WTC11 (cell line): Measurements from ENCODE around the gene PA2G4. TPM values are rescaled to one million over a fixed set of nuclear protein-coding genes. Genes with fewer than 3 reads are reported as not detected.
"Not testable (repeated sequence)": the region's sequence is repeated elsewhere in the genome, so short reads cannot be mapped to it uniquely, and the experiment has no call there.

Source experiments
- ATAC-seq: fragments of 200-7000 bp; cut with Tn5 transposase; 2 replicates; pipeline ENCODE4 v1.10.0; 2021; ENCODE audit warnings: mild to moderate bottlenecking, moderate library complexity
- CTCF ChIA-PET: fragments of 300-600 bp; sonication (Branson Sonifier 250); formaldehyde crosslinking; loops from one replicate; lab custom pipeline; 2021; ENCODE audit warnings: antibody characterized with exemption; lab: Charles Lee
- POLR2A ChIA-PET: fragments of 350-600 bp; sonication (Branson Sonifier 250); formaldehyde crosslinking; loops from one replicate; lab custom pipeline; 2021; ENCODE audit warnings: antibody characterized with exemption; lab: Charles Lee
- DNase-seq: peaks from one replicate; pipeline ENCODE4 v3.0.0; 2021; ENCODE audit warnings: low spot score
- H3K27ac Mint-ChIP-seq: 2 replicates; pipeline ENCODE4 v1.8.0; 2021; ENCODE audit warnings: mixed read lengths
- H3K27me3 Mint-ChIP-seq: 2 replicates; pipeline ENCODE4 v1.8.0; 2021; ENCODE audit warnings: low read depth, mild to moderate bottlenecking, moderate library complexity, mixed read lengths
- H3K36me3 Mint-ChIP-seq: 2 replicates; pipeline ENCODE4 v1.8.0; 2021; ENCODE audit warnings: mixed read lengths
- H3K4me1 Mint-ChIP-seq: 2 replicates; pipeline ENCODE4 v1.8.0; 2022; ENCODE audit warnings: mixed read lengths
- H3K4me3 Mint-ChIP-seq: 2 replicates; pipeline ENCODE4 v1.8.0; 2021; ENCODE audit warnings: mild to moderate bottlenecking, moderate library complexity, mixed read lengths
- H3K9me3 Mint-ChIP-seq: 2 replicates; pipeline ENCODE4 v1.8.0; 2021; ENCODE audit warnings: mixed read lengths
- ATF1 ChIP-seq: sonication (generic); formaldehyde crosslinking; IDR thresholded peaks from 2 replicates; pipeline ENCODE4 v1.8.1; 2023; ENCODE audit warnings: mild to moderate bottlenecking, moderate library complexity, missing genetic modification reagents
- CREM ChIP-seq: sonication (generic); formaldehyde crosslinking; IDR thresholded peaks from 2 replicates; pipeline ENCODE4 v1.8.1; 2022; ENCODE audit warnings: mild to moderate bottlenecking, missing genetic modification reagents, moderate library complexity
- E2F4 ChIP-seq: sonication (generic); formaldehyde crosslinking; IDR thresholded peaks from 2 replicates; pipeline ENCODE4 v1.8.1; 2022; ENCODE audit warnings: low read depth, mild to moderate bottlenecking, moderate library complexity, missing genetic modification reagents, borderline replicate concordance
- E2F5 ChIP-seq: sonication (generic); formaldehyde crosslinking; IDR thresholded peaks from 2 replicates; pipeline ENCODE4 v1.8.1; 2022; ENCODE audit warnings: mild to moderate bottlenecking, moderate library complexity, missing genetic modification reagents
- EMX1 ChIP-seq: fragments of 250-450 bp; sonication (Bioruptor Pico); IDR thresholded peaks from 2 replicates; pipeline ENCODE4 v1.8.0; 2021; ENCODE audit warnings: mild to moderate bottlenecking
- ETV6 ChIP-seq: sonication (generic); formaldehyde crosslinking; IDR thresholded peaks from 2 replicates; pipeline ENCODE4 v1.8.1; 2022; ENCODE audit warnings: mild to moderate bottlenecking, missing genetic modification reagents
- FOXK1 ChIP-seq: sonication (generic); formaldehyde crosslinking; IDR thresholded peaks from 2 replicates; pipeline ENCODE4 v1.8.0; 2022; ENCODE audit warnings: mild to moderate bottlenecking, moderate library complexity, missing genetic modification reagents
- KAT7 ChIP-seq: sonication (generic); formaldehyde crosslinking; IDR thresholded peaks from 2 replicates; pipeline ENCODE4 v1.8.1; 2023; ENCODE audit warnings: missing genetic modification reagents, mild to moderate bottlenecking, borderline replicate concordance
- MYBL2 ChIP-seq: sonication (generic); formaldehyde crosslinking; IDR thresholded peaks from 2 replicates; pipeline ENCODE4 v1.8.1; 2023; ENCODE audit warnings: mild to moderate bottlenecking, moderate library complexity, missing genetic modification reagents
- NFE2L1 ChIP-seq: sonication (generic); formaldehyde crosslinking; IDR thresholded peaks from 2 replicates; pipeline ENCODE4 v1.8.1; 2023; ENCODE audit warnings: missing genetic modification reagents
- OVOL2 ChIP-seq: fragments of 250-450 bp; sonication (Bioruptor Pico); IDR thresholded peaks from 2 replicates; pipeline ENCODE4 v1.9.0; 2021; ENCODE audit warnings: mild to moderate bottlenecking, borderline replicate concordance
- SMAD4 ChIP-seq: sonication (generic); formaldehyde crosslinking; IDR thresholded peaks from 2 replicates; pipeline ENCODE4 v1.8.0; 2022; ENCODE audit warnings: mild to moderate bottlenecking, missing genetic modification reagents
- TCF7 ChIP-seq: sonication (generic); formaldehyde crosslinking; IDR thresholded peaks from 2 replicates; pipeline ENCODE4 v1.8.0; 2022; ENCODE audit warnings: mild to moderate bottlenecking, low read depth, missing genetic modification reagents, moderate library complexity
- TEAD1 ChIP-seq: sonication (generic); formaldehyde crosslinking; IDR thresholded peaks from 2 replicates; pipeline ENCODE4 v1.8.0; 2022; ENCODE audit warnings: mild to moderate bottlenecking, missing genetic modification reagents
- ZNF317 ChIP-seq: sonication (generic); formaldehyde crosslinking; IDR thresholded peaks from 2 replicates; pipeline ENCODE4 v1.8.1; 2023; ENCODE audit warnings: low read depth, mild to moderate bottlenecking, moderate library complexity, missing genetic modification reagents, borderline replicate concordance
- ZNF396 ChIP-seq: fragments of 250-450 bp; sonication (Bioruptor Pico); IDR thresholded peaks from 2 replicates; pipeline ENCODE4 v1.8.0; 2021; ENCODE audit warnings: mild to moderate bottlenecking, moderate library complexity, borderline replicate concordance
- total RNA-seq: library from RNA; stranded (reverse); gene quantifications from 3 replicates; pipeline ENCODE4 v1.2.3, GENCODE V29; 2021
- TF ChIP-seq, protein P1 (sequence below): fragments of 250-450 bp; sonication (Bioruptor Pico); IDR thresholded peaks from 2 replicates; pipeline ENCODE4 v1.9.0; 2021; ENCODE audit warnings: moderate library complexity, mild to moderate bottlenecking, inconsistent platforms, borderline replicate concordance
- TF ChIP-seq, protein P2 (sequence below): sonication (generic); formaldehyde crosslinking; conservative IDR thresholded peaks from 2 replicates; pipeline ENCODE4 v1.8.1; 2022; ENCODE audit warnings: mild to moderate bottlenecking, missing genetic modification reagents
- TF ChIP-seq, protein P3 (sequence below): sonication (generic); formaldehyde crosslinking; IDR thresholded peaks from 2 replicates; pipeline ENCODE4 v1.8.0; 2022; ENCODE audit warnings: mild to moderate bottlenecking, missing genetic modification reagents
- TF ChIP-seq, protein P4 (sequence below): sonication (generic); formaldehyde crosslinking; IDR thresholded peaks from 2 replicates; pipeline ENCODE4 v1.8.0; 2023; ENCODE audit warnings: missing genetic modification reagents, mild to moderate bottlenecking, borderline replicate concordance

Gene PA2G4
- total RNA-seq, 1 experiment from 2014 or later = 249 TPM

GRCh38 chr12:56104109-56104814 lies at the start of gene PA2G4 (continued):
- TF ChIP-seq, protein P1, sequence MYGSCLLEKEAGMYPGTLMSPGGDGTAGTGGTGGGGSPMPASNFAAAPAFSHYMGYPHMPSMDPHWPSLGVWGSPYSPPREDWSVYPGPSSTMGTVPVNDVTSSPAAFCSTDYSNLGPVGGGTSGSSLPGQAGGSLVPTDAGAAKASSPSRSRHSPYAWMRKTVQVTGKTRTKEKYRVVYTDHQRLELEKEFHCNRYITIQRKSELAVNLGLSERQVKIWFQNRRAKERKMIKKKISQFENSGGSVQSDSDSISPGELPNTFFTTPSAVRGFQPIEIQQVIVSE = no peak
- no peak for TF ChIP-seq KAT7 (CRISPR knock-in tag)
- TF ChIP-seq ETV6 (CRISPR knock-in tag) = peak; percentile 87
- TF ChIP-seq CREM (CRISPR knock-in tag) = peak; percentile 73; the same call in 1 of the 2 replicates
- TF ChIP-seq E2F4 (CRISPR knock-in tag) = peak; percentile 76; the same call in 1 of the 2 replicates
- TF ChIP-seq, protein P2, sequence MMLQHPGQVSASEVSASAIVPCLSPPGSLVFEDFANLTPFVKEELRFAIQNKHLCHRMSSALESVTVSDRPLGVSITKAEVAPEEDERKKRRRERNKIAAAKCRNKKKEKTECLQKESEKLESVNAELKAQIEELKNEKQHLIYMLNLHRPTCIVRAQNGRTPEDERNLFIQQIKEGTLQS (CRISPR knock-in tag) = 0 out of 2 replicates have a peak, but pooled peaks have one; percentile 53
- TF ChIP-seq ZNF396 (CRISPR knock-in tag) = no peak
- TF ChIP-seq E2F5 (CRISPR knock-in tag) = peak; percentile 92
- TF ChIP-seq EMX1 (CRISPR knock-in tag) = no peak
- no peak for TF ChIP-seq SMAD4 (CRISPR knock-in tag)
- peak; percentile 70 for TF ChIP-seq TEAD1 (CRISPR knock-in tag)
- TF ChIP-seq, protein P3, sequence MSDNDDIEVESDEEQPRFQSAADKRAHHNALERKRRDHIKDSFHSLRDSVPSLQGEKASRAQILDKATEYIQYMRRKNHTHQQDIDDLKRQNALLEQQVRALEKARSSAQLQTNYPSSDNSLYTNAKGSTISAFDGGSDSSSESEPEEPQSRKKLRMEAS (CRISPR knock-in tag) = peak; percentile 94; the same call in 1 of the 2 replicates
- TF ChIP-seq OVOL2 (CRISPR knock-in tag) = no peak
- peak; percentile 38; the same call in 1 of the 2 replicates for TF ChIP-seq MYBL2 (CRISPR knock-in tag)
- peak; percentile 56 for TF ChIP-seq FOXK1 (CRISPR knock-in tag)
- TF ChIP-seq NFE2L1 = peak; percentile 75
- no peak for TF ChIP-seq ZNF317 (CRISPR knock-in tag)
- no peak for TF ChIP-seq TCF7
- TF ChIP-seq, protein P4, sequence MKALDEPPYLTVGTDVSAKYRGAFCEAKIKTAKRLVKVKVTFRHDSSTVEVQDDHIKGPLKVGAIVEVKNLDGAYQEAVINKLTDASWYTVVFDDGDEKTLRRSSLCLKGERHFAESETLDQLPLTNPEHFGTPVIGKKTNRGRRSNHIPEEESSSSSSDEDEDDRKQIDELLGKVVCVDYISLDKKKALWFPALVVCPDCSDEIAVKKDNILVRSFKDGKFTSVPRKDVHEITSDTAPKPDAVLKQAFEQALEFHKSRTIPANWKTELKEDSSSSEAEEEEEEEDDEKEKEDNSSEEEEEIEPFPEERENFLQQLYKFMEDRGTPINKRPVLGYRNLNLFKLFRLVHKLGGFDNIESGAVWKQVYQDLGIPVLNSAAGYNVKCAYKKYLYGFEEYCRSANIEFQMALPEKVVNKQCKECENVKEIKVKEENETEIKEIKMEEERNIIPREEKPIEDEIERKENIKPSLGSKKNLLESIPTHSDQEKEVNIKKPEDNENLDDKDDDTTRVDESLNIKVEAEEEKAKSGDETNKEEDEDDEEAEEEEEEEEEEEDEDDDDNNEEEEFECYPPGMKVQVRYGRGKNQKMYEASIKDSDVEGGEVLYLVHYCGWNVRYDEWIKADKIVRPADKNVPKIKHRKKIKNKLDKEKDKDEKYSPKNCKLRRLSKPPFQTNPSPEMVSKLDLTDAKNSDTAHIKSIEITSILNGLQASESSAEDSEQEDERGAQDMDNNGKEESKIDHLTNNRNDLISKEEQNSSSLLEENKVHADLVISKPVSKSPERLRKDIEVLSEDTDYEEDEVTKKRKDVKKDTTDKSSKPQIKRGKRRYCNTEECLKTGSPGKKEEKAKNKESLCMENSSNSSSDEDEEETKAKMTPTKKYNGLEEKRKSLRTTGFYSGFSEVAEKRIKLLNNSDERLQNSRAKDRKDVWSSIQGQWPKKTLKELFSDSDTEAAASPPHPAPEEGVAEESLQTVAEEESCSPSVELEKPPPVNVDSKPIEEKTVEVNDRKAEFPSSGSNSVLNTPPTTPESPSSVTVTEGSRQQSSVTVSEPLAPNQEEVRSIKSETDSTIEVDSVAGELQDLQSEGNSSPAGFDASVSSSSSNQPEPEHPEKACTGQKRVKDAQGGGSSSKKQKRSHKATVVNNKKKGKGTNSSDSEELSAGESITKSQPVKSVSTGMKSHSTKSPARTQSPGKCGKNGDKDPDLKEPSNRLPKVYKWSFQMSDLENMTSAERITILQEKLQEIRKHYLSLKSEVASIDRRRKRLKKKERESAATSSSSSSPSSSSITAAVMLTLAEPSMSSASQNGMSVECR (CRISPR knock-in tag) = peak; percentile 86; the same call in 1 of the 2 replicates
- TF ChIP-seq ATF1 (CRISPR knock-in tag) = no peak

DNA sequence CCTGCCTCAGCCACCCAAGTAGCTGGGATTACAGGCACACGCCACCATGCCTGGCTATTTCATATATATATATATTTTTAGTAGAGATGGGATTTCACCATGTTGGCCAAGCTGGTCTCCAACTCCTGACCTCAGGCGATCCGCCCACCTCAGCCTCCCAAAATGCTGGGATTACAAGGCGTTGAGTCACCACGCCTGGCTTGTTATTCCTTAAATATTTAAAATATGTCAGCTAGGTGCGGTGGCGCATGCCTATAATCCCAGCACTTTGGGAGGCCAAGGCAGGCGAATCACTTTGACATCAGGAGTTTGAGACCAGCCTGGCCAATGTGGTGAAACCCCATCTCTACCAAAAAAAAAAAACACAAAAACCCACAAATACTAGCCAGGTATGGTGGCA lies 44.4 kb upstream of the PA2G4 start:
- H3K4me1 Mint-ChIP-seq, POLR2A ChIA-PET, ATAC-seq, H3K36me3 Mint-ChIP-seq, H3K4me3 Mint-ChIP-seq, H3K27me3 Mint-ChIP-seq, H3K9me3 Mint-ChIP-seq, DNase-seq, H3K27ac Mint-ChIP-seq: not testable (repeated sequence)
- CTCF ChIA-PET = interaction anchor here (0.8 to 3.3 kb wide), 3 partner anchors 13 to 64 kb away, joined by 3 to 10 read pairs (median 4); partner anchors contain the start of gene SUOX
